Stimulated activated naive CD8-positive, alpha-beta T cell treated with anti-CD3 and anti-CD28 coated beads, Interleukin-15, Interleukin-2, amounts not matched to agents 100 U/mL and 50 U/mL, for 24 hours (primary cell): ENCODE measurements around the gene FAM117A.
A peak's percentile ranks its signal among the peaks of the same experiment; 100 is the strongest.

Experiments
- ATAC-seq: fragments of 150-1000 bp; cut with Tn5 transposase; one replicate; pipeline ENCODE4 v1.10.0; 2021
- DNase-seq: peaks from one replicate; pipeline ENCODE4 v3.0.0; 2021

FAM117A gene

GRCh38 chr17:49707608-49708514 is 56.1 kb downstream of the FAM117A start, which contains the start of gene SLC35B1:
SLC35B1 (minus strand) TSS chr17:49707964; CDS start chr17:49707833, 131 bp downstream.
- DNase-seq (peak; percentile 98), ATAC-seq (peak; percentile 98)

- ATAC-seq (no peak), DNase-seq (peak; percentile 25)
Observed at GRCh38 chr17:49707246-49707607, 56.7 kb downstream of the FAM117A start.

GRCh38 chr17:49705254-49705653 is 58.7 kb downstream of the FAM117A start:
- no peak for DNase-seq

GRCh38 chr17:49703557-49704277 is 60.2 kb downstream of the FAM117A start:
- DNase-seq: no peak
- ATAC-seq: no peak

More at GRCh38 chr17:49705254-49705653, 58.7 kb downstream of the FAM117A start:
- no peak for ATAC-seq

- DNase-seq (no peak), ATAC-seq (no peak)
Observed at GRCh38 chr17:49700960-49701359, 63.0 kb downstream of the FAM117A start.

GRCh38 chr17:49699966-49700575 is 63.9 kb downstream of the FAM117A start:
- ATAC-seq (no peak), DNase-seq (no peak)

- ATAC-seq: no peak
- DNase-seq: no peak
Observed at GRCh38 chr17:49698005-49698404, 65.9 kb downstream of the FAM117A start.

GRCh38 chr17:49696233-49696761 is 67.6 kb downstream of the FAM117A start:
- peak; percentile 75 for DNase-seq
- peak; percentile 93 for ATAC-seq

- DNase-seq (no peak), ATAC-seq (peak; percentile 27)
Observed at GRCh38 chr17:49695698-49696232, 68.2 kb downstream of the FAM117A start.

- DNase-seq: peak; percentile 85
- peak; percentile 7 for ATAC-seq
Observed at GRCh38 chr17:49694847-49695697, 68.9 kb downstream of the FAM117A start.

- ATAC-seq (no peak), DNase-seq (no peak)
Observed at GRCh38 chr17:49692751-49693150, 71.2 kb downstream of the FAM117A start.

- ATAC-seq (no peak), DNase-seq (no peak)
Observed at GRCh38 chr17:49691677-49692191, 72.2 kb downstream of the FAM117A start.

- no peak for ATAC-seq
- DNase-seq: no peak
Observed at GRCh38 chr17:49691086-49691676, 72.8 kb downstream of the FAM117A start.

GRCh38 chr17:49690256-49690655 is 73.7 kb downstream of the FAM117A start:
- DNase-seq: no peak
- no peak for ATAC-seq

GRCh38 chr17:49688848-49689247 is 75.1 kb downstream of the FAM117A start:
- DNase-seq (no peak), ATAC-seq (no peak)

- ATAC-seq: peak; percentile 33
- DNase-seq: no peak
Observed at GRCh38 chr17:49687878-49688491, 75.9 kb downstream of the FAM117A start.

GRCh38 chr17:49681106-49681979 is 82.6 kb downstream of the FAM117A start:
- DNase-seq (no peak), ATAC-seq (no peak)

- no peak for ATAC-seq
- DNase-seq: no peak
Observed at GRCh38 chr17:49680314-49680713, 83.6 kb downstream of the FAM117A start.
